Bone marrow (tissue), 2 donors: ENCODE measurements around the gene LHCGR.
"Not testable (repeated sequence)": the region's sequence is repeated elsewhere in the genome, so short reads cannot be mapped to it uniquely, and the experiment has no call there.

Experiments used
- DNase-seq, 2 donors: peaks; one replicate each; lab custom pipeline; 2025; lab: John Stamatoyannopoulos, UW

The LHCGR gene

DNA sequence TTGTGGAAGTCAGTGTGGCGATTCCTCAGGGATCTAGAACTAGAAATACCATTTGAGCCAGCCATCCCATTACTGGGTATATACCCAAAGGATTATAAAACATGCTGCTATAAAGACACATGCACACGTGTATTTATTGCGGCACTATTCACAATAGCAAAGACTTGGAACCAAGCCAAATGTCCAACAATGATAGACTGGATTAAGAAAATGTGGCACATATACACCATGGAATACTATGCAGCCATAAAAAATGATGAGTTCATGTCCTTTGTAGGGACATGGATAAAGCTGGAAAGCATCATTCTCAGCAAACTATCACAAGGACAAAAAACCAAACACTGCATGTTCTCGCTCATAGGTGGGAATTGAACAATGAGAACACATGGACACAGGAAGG lies 16.3 kb downstream of the LHCGR start:
- not testable (repeated sequence) for DNase-seq

DNA sequence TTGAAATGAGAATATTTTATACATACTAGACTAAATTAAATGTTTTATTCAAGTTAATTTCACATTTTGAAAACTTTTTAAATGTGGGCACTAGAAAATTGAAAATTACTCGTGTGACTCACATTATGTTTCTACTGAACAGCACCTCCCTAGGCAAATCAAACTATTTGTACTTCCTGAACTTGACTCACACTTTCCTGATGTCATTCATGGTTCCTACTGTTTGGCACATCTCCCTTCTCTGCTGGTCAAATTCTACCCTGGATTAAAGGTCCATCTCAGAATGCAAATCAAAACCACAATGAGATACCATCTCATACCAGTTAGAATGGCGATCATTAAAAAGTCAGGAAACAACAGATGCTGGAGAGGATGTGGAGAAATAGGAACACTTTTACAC lies 16.7 kb downstream of the LHCGR start:
- no peak for DNase-seq

DNA sequence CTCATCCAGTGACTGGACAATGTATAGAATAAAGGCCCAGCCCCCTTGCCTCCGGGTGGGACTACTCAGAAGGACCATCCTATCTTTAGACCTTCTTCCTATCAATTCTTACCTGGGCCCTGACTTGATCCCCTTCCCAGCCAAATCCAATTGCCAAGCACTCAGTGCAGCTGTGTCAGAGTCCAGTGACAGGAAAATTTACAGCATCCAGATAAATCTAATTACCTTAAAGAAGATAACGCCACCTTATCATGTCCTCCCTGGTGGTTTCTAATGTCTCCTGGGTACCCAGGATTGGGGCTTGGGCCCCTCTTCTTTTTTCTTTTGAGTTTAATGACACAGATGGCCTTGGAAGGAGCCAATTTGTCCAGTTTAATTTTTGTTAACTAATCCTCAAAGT lies 19.3 kb downstream of the LHCGR start:
- DNase-seq = no peak

DNA sequence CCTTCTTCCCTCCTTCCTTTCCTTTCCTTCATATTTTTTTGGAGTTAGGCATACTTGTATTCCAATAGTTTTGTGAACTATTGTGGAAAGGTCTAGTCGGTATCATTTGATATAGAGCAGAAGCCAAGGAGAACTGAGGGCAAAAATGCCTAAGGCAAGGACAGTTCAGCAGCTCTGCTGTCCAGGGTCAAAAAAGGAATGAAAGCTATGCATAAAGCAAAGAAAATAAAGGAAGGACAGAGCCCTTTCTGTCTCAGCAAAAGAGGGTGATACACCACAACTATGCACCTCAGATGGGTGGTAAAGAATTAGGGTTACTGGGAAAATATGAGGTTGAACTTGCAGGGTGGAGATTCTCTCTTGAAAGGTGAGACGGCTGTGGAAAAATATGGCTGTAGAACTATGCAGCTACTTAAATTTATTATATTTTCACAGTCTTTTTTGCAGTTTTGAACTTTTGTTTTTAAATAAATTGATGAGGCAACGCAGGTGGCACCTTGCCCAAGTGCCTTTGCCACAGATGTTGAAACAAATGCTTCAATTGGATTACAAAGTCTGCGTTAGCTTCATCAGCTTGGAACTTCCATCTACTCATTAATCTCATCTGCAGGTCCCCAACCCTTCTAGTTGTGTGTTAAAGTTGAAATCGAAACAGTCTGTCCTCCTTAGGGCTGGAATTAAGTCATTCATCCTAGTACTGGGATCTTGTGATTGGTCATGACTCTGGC lies 20.8 kb downstream of the LHCGR start:
- no peak for DNase-seq

DNA sequence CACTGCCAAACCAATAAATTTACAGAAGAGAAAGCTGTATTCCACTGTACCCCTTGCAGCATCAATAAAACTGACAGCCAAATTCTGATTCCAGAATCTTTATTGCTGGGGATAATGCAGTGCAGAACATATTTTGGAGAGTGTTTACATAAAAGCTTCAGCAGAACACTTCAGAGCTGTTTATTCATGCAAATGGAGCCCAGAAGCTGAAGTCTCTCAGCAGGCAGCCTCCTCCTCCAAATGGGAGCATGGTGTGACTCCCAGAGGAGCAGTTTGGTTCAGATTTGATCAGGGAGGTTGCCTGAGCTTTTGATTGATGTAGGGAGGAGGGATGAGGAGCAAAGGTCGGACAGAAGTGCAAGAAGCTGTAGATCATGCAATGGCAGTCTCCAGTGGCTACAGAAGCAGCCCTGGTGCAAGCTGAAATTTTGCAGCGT lies 22.4 kb downstream of the LHCGR start:
- DNase-seq = no peak

DNA sequence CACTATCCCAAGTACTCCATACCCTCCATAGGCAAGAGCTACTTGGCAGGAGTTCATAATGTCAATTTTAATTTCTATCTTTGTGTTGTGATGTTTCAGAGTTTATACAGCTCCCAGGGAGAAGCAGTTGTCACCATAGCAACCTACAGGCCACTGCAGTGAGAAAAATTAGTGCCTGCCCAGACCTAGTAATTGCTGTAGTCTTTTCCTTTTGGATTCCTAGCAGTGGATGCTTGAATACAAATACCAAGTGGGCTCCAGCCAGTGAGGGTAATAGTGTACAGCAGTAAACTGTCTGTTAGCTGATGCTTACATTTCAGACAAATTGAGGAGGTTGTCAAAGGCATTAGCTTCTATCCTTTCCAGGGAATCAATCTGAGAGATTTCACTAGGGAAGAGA lies 26.7 kb downstream of the LHCGR start:
- DNase-seq = no peak

DNA sequence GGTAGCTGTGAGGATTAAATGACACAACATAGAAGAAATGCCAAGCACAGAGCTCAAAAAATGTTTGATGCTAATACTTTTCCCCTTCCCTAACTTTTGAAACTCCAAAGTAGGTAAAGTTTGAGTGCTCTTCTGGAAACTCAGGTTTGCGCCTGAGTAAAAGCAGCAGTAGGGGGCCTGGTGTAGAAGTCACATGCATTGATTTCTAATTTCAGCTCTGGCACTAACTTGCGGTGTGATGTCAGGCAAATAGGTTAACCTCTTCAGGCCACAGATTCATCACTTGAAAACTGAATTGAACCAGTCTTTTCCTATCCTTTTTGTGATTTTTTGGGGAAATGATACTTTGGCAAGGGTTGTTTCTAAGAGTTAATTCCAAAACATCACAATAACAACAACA lies 27.2 kb downstream of the LHCGR start:
- no peak for DNase-seq

DNA sequence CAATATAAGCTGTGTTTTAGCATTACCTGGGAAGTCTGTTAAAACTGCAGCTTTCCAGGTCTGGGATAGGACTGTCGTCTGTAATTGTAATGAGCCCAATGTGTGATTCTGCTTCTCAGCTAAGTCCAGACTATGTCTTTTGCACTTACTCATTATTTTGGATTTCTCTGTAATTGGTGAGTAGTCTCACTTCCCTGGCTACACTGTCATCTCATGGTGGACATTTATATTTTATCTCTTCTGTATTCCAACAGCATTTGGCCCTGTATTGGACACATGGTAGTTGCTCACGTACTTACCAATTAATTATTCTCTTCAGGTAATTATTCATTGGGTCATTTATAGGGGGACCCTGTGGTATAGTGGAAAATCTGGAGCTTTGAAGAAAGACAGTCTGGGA lies 28.0 kb downstream of the LHCGR start:
- DNase-seq = no peak

DNA sequence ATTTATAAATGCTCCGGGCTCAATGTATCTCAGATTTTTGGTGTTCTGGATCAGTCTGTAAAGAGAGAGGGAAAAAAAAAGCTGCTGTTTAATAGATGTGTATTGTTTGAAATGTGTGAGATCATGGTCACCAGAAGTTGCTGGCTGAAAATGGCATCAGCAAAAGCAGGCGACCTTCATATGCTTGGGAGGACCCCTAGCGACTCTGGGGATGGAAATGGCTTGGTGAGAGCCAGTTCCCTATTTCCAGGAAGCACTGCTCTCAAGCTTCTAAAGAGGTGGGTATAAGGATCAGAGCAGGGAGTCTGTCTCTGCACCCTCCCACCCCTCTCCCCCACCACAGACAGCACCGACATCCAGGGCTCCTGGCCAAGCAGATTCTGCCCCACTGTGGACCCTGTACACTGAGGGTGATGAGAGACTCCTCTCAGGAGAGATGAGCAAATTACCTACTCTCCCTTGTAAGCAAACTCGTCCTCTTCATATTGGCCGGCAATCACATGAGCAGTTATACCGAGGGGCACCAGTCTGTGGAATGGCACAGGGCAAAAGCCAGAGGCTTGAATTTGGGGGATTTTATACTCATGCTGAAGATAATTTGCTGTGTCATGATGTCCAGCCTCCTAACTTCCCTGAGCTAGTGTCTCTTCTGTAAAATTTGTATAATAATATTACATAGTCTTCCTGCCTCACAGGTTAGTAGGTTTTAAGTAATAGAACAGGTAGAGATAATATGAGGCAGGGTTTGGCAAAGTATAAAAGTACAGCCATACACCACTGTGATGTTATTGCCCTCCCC lies 29.6 kb downstream of the LHCGR start:
- DNase-seq = no peak

DNA sequence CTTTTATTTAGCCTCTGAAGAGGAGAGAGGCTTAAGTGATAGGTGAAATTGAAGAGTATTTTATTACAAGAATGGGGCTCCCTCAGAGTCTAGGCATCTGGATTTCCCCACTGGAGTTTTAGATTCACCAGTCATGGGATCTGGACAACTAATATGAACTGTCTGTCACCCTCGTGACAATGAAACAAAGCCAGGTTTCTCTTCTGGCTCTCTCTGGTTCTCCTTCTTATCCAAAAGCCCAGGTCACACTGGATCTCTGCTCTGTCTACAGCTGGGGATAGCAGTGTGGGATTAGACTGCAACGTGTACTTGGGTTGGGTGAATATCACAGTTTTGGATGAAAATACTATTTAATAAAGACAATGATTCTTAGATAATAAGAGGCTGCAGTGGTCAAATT lies 31.2 kb downstream of the LHCGR start:
- no peak for DNase-seq

DNA sequence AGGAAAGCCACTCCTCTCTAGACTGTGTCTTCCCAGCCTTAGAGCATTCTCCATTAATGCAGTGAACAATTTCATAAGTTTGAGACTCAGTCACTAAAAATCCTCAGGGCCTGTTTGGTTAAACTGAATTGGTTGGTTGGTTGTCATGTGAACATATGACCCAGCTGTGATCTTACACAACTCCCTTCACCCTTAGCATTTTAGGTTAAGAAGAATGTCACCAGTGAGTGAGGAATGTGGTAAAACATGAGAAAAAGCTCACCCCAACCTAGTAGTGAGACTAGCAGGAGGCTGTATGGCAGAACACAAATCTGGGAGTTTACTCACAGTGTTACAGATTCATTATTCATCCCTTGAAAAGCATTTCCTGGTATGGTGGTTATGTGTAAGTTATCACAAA lies 32.4 kb downstream of the LHCGR start:
- DNase-seq = no peak

DNA sequence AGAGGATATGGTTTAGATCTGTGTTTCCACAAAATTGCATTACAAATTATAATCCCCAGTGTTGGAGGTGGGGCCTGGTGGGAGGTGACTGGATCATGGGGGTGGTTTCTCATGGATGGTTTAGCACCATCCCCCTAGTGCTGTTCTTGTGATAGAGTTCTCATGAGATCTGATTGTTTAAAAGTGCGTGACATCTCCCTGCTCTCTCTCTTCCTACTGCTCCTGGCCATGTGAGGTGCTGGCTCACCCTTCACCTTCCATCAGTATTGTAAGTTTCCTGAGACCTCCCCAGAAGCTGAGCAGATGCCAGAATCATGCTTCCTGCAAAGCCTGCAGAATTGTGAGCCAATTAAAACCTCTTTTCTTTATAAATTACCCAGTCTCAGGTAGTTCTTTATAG lies 33.1 kb downstream of the LHCGR start:
- no peak for DNase-seq

DNA sequence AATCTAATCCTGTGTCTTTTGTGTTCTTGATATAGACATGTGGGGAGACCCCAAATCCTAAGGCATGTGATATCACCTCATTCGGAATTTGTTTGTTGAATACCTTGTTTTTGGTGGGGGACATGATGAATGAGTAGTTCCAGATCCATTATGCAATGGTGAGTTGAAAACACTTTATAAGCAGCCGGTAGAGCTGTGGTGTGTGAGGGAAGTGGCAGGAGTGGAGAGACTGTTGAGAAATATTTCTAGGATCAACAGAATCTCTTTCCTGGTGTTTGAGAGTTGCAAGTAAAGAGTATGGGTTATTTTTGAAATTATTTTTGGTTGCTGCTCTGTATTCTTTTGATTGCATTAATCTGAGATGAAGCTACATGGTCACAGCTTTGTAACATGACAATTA lies 34.4 kb downstream of the LHCGR start:
- DNase-seq = no peak

DNA sequence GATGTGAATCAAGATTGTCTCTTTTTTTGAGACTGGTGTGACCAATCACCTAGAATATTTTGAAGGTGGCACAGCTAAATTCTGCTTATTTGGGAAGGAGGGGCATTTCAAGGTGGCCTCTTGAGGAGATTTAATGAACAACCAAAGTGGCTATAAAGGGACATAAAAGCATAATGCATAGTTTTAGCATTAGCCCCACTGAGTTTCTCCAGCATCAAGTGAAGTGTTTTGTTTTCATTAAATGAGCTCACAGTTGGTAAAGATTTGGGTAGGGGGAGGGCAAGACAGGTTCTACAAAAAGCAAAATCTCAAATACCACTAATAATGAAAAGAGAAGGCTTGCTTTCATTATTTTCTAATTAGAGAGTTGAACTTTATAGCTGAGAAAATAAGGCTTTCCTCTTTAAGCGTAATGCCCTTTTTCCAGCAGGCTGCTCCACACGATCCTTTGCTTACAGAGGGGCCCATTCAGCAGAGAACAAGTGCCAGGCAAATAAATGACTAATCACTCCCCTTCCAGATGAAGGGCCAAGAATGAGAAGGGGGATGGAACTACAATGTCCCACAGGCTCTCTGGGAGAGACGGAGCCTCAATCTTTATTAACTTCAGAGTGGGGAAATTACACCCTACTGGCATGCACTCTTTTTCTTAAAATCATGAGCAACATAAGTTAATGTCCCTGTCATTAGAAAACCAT lies 35.9 kb downstream of the LHCGR start:
- no peak for DNase-seq

DNA sequence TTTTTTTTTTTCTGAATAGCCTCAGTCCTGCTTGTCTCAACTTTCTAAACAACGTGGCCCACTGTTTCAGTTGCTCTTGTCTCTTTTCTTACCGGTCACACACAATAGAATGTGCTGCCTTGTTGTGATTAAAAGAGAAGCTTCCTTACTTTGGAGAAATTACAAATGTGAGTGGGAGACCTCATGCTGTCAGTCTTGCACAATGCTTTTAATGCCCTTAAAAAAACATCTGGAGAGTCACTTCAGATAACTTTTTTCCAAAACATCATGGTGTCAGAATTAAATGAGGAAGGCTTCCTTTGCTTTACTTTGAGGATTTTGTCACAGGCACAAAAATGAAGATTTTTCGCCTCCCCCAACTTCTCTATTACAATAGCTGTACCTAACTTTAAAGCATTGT lies 37.7 kb downstream of the LHCGR start:
- DNase-seq = no peak

DNA sequence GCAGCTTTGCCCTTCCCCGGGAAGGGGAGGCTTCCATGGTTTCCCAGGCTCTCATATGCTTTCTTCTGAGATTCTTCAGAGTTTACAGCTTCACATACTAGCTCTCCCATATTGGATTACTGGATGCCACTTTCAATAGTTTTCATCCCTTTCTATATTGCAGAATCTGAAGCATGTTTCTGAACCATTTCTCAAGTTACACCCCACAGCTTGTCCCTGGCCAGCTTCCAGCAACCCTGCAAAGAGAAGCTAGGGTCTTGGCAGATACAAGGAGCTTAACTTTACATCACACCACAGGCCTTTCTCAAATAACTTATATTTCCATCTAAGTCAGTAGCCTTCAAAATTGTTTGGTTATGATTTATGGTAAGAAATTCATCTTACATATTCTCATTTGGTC lies 39.6 kb downstream of the LHCGR start:
- no peak for DNase-seq

DNA sequence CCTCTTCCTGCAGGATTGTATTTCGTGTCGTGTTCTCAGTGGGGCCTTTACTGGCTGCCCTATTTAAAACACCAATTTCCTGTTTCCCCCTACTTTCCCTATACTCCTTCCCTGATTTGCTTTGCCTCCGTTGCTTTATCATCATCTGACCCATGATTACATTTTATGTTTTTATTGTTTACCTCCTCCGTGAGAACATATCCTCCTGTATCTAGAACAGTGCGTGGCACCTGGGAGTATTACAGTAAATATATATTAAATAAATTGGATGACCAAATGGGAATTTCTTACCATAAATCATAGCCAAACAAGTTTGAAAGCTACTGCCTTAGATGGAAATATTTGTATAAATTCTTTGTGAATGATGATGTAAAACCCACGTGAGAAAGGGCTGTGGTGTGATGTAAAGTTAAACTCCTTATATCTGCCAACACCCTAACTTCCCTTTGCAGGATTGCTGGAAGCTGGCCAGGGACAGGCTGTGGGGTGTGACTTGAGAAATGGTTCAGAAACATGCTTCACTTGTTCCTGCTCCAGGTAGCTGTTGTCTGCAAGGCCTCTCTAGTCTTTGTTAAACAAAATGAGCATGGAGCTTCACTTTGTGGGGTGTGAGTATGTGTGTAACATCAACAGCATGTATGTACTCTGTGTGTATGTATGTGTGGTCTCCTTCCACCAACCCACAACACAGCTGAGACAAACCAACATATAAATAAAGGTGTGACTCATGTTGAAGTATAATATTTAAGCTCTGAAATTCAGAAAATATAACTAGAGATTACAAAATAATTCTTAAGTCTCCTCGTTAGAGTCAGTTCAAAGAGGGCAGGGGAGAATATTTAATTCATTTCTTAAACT lies 40.3 kb downstream of the LHCGR start:
- DNase-seq = no peak

DNA sequence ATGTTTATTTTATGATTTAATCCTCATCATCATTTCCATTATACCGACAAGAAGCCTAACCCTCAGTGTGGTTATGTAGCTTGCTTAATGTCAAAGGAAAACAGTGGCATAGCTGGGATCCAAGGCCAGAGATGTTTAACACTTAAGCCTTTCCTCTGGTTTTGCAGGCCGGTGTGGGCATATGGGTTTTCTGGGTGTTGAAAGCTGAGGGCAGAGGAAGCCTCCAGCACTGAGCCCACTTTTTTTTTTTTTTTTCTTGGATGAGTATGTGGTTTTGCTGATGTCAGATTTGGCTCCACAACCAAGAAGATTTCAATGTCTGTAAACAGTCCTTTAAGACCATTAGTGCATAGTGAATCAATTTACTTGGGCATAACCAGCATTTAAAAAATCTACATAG lies 41.3 kb downstream of the LHCGR start:
- no peak for DNase-seq

DNA sequence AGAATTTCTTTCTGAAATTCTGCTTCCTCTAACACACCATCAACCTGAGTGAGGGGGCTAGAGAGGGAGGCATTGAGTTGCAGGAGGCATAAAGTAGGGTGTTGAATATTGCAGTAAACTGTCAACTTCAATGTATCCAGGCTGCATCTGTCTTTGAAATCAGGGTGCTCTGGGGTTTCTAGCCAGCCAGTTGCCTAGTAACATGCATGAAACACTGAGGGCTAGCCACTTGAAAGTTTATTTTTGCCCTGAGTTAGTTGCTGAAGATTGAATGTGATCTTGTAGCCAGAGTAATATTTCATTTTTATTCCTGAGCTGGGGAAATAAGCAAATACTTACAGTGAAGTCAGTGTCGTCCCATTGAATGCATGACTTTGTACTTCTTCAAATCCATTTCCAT lies 41.9 kb downstream of the LHCGR start:
- DNase-seq = no peak

DNA sequence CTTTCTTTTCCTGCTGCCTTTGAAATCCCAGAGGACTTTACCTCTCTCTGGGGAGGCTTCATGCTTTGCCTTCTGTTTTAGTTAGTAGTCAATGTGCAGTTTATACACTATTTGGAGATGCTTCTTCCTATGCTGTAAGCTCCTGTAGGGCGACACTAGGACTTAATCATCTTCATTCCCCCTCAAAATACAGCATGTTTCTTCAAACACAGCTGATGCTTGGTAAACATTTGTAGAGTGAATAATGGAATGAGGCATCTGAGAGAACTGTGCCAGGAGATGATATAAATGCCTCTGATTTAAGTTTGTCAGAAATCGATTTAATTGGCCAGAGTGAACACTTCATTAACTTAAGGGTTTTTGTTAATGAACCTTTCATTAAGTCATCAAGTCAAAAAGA lies 43.4 kb downstream of the LHCGR start:
- no peak for DNase-seq

DNA sequence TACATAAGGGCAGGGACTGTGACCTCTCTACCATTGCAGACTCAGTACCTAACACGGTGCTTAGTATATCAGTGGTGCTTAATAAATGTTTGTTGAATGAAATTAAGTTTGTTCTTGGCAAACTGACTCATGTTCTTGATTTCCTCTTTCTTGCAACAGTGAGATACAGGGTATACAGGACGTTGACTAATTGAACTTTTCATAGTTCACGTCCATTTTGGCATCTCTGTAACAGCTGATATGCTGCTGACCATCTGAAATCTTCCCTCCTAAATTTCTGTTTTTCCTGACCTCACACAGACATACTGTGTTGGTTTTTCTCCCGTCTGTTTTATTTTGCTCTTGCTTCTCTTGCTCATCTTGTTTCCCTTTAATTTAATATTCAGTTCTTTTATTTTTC lies 44.2 kb downstream of the LHCGR start:
- no peak for DNase-seq
